HUES48 (cell line): ENCODE measurements around the gene ISCA2.

ENCODE experiments used
- H3K27ac ChIP-seq: one replicate; pipeline ENCODE4 v1.7.0; 2013; ENCODE audit warnings: low read depth, low read length, inconsistent platforms
- H3K27me3 ChIP-seq: 2 replicates; pipeline ENCODE4 v1.6.1; 2013; ENCODE audit warnings: mild to moderate bottlenecking, low read length; ENCODE audit not compliant: control insufficient read depth, insufficient read depth
- H3K36me3 ChIP-seq: 2 replicates; pipeline ENCODE4 v1.6.1; 2013; ENCODE audit warnings: low read length; ENCODE audit not compliant: control insufficient read depth, insufficient read depth
- H3K4me1 ChIP-seq: 2 replicates; pipeline ENCODE4 v1.6.1; 2013; ENCODE audit warnings: mild to moderate bottlenecking, low read length; ENCODE audit not compliant: control insufficient read depth, insufficient read depth
- H3K4me3 ChIP-seq: 2 replicates; pipeline ENCODE4 v1.5.1; 2013; ENCODE audit warnings: mild to moderate bottlenecking, low read depth, low read length
- H3K9ac ChIP-seq: 2 replicates; pipeline ENCODE4 v1.6.1; 2013; ENCODE audit warnings: mild to moderate bottlenecking, low read depth, low read length, moderate library complexity
- H3K9me3 ChIP-seq: 2 replicates; pipeline ENCODE4 v1.6.1; 2013; ENCODE audit warnings: low read length; ENCODE audit not compliant: control insufficient read depth, insufficient read depth

The ISCA2 gene

DNA sequence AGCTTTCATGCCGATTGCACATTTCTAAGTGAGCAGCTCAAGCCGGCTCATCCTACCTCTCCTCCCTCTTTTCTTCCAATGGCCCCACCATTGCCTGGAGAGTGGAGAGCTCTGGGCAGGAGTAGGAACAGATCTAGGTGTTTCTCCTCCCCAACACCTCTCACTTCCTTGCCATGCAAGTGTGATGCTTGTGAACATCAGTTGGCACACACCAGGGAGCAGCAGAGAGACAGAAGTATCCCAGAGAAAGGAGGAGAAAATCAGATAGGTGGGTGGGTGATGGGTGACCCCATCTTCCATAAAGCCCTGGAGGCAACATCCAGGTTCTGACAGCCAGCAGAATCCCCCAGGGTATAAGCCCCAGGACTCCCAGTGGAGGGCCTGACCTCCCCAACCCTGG, 28.2 kb upstream of the ISCA2 start:
- Histone ChIP-seq H3K4me1 (no peaks in the 10 kb centered on the region), H3K27ac (no peak overlapping the region), H3K27me3 (no peaks in the 10 kb centered on the region), H3K4me3 (no peak overlapping the region), H3K9me3 (no peaks in the 10 kb centered on the region), H3K9ac (no peak overlapping the region), H3K36me3 (no peaks in the 10 kb centered on the region; the same call in 1 of the 2 replicates)

DNA sequence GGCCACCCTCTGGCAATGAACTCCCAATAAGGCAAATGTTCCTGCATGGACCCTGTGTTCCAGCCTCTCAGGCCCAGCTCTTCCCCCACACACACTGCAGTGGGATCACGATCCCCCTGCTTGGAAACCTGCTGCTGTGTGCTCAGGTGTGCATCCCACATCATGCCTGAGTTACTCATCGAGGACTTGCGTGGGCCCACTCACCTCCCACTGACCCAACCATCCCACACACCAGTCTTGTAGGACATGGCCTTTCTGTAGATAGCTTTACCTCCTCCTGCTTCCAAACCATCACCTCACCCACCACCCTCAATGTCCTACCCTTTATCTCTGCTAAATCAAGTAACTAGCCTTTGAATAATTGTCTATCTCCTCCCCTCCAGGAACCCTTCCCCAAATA, 25.1 kb upstream of the ISCA2 start:
- Histone ChIP-seq H3K27ac (no peak overlapping the region), H3K9ac (no peak overlapping the region), H3K4me3 (no peak overlapping the region), H3K27me3 (no peaks in the 10 kb centered on the region), H3K9me3 (no peaks in the 10 kb centered on the region), H3K36me3 (peaks cover 3% of the 10 kb centered on the region; the same call in 1 of the 2 replicates), H3K4me1 (no peaks in the 10 kb centered on the region)

DNA sequence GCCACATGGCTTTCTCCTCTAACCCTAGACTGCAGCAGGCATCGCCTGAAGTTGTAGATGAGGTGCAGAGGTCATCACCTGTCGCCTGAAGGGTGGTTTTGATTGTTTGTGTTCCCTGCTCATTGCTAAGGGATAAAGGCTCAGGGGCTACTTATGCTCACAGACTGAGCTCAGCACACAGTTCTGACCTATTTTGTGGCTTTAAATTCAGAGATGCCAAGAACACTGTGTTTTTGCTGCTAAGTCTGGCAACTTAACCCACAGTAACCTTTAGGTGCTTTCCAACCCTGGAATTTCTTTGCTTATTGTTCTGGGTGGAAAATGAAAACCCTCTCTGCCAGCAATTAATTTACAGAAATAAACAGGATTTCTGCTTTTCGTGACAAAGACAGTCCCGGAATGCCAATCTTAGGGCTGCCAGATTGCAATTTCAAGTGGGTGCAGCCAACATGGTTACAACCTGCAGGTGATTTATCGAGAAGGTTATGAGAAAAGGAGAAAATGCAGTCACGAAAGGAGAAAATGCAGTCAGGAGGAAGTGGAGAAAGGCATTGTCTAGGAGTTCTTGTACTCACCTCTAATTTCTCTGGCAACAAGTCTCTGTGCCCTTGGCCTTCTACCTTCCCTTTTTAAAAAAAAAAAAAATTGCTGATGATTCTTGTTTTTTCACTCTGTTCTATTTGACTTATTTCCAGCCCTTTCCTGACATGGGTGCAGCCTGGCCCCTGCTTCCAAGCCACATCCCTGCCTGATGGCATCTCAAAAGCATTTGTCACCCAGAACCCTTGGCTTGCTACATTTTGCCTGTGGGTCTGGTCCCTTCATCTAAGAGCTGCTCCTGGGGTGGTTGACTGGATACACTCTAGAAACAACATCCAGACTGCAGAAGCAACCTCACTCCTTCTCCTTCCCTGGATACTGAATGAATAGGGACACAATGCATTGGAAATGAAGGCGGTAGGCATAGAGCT, 23.7 kb upstream of the ISCA2 start:
- peaks cover 15% of the 10 kb centered on the region; the same call in 1 of the 2 replicates for H3K36me3 ChIP-seq
- no peaks in the 10 kb centered on the region for H3K9me3 ChIP-seq
- no peak overlapping the region for H3K9ac ChIP-seq
- no peak overlapping the region for H3K27ac ChIP-seq
- H3K4me1 ChIP-seq: no peaks in the 10 kb centered on the region
- no peak overlapping the region for H3K4me3 ChIP-seq
- H3K27me3 ChIP-seq: no peaks in the 10 kb centered on the region

DNA sequence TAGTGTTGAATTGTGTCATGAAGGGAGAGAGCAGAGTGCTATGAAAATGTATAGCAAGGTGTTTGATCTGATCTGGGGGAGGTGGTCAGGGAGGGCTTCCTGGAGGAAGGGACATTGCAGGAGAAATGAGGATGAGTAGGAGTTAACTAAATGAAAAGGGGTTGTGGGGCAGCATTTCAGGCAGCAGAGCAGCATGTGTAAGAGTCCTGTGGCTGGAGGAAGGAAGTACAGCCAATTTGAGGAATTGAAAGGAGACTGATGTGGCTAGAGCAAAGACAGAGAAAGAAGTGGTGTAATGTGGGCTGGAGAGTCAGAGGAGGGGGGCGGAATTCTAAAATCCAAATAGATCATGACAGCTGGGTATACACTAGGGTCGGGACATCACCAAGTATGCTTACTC, 21.0 kb upstream of the ISCA2 start:
- H3K27ac ChIP-seq: no peak overlapping the region
- peaks cover 26% of the 10 kb centered on the region; the same call in 1 of the 2 replicates for H3K36me3 ChIP-seq
- no peaks in the 10 kb centered on the region for H3K9me3 ChIP-seq
- H3K9ac ChIP-seq: no peak overlapping the region
- H3K27me3 ChIP-seq: no peaks in the 10 kb centered on the region
- no peaks in the 10 kb centered on the region for H3K4me1 ChIP-seq
- no peak overlapping the region for H3K4me3 ChIP-seq

DNA sequence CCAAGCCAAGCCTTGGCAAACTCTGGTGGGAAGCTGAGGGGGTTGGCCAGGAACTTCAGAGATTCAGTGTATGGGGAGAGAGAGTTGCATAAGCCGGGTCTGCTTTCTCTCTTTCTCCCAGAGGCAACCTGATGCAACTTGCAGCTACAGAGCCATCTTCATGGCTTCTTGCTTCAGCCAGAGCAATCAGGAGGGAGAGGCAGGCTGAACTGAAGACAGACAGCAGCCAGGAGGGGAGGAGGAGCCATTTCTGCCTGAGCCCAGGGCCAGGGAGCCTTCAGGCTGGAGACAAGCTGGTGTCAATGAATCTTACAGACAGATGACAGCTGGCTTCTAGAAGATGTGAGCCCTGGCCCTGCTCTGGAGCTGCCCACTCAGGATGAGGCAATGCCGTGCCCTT, 19.2 kb upstream of the ISCA2 start:
- H3K27me3 ChIP-seq: no peaks in the 10 kb centered on the region
- no peak overlapping the region for H3K4me3 ChIP-seq
- peaks cover 41% of the 10 kb centered on the region for H3K36me3 ChIP-seq
- H3K9me3 ChIP-seq: no peaks in the 10 kb centered on the region
- H3K4me1 ChIP-seq: no peaks in the 10 kb centered on the region
- H3K9ac ChIP-seq: no peak overlapping the region
- no peak overlapping the region for H3K27ac ChIP-seq

DNA sequence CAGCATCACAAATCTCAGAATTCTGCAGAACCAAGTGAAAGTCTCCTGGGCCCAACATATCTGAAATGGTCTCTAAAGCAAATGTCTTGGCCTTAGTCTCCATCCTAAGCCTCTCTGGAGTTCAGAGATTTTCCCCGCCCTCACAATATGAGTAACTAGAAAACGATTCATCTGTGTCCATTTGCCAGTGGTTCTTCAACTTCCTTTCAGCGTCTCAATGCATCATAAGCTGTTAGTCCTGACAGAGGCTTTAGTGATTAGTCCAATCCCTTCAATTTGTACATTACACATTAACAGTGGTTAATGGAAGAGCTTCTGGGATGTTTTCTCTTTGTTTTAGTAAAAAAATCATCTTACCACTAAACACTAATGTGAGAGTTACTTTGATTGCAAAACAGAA, 17.9 kb upstream of the ISCA2 start:
- Histone ChIP-seq H3K4me1 (no peaks in the 10 kb centered on the region), H3K36me3 (peaks cover 54% of the 10 kb centered on the region), H3K4me3 (no peak overlapping the region), H3K27me3 (no peaks in the 10 kb centered on the region), H3K9me3 (no peaks in the 10 kb centered on the region), H3K9ac (no peak overlapping the region), H3K27ac (no peak overlapping the region)

DNA sequence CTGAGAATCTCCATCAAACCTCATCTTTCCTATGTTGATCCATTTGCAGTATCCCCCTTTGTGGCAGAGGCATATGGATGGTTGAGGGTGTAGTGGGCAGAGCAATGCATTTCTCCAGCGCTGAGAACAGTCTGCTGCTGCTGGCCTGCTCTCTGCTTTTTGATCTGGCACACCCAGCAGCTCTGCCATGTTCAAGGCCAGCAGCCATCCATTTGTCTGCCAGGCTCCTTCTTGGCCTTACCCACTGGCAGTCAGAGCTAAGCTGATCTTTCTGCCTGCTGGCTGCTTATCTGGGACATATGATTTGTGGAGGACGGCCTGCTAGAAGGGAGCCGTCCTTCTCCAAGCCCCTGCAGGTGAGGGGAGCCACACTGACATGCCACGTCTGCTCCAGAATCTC, 17.5 kb upstream of the ISCA2 start:
- Histone ChIP-seq H3K4me1 (no peaks in the 10 kb centered on the region), H3K36me3 (peaks cover 58% of the 10 kb centered on the region), H3K4me3 (no peak overlapping the region), H3K9ac (no peak overlapping the region), H3K9me3 (no peaks in the 10 kb centered on the region), H3K27me3 (no peaks in the 10 kb centered on the region), H3K27ac (no peak overlapping the region)

DNA sequence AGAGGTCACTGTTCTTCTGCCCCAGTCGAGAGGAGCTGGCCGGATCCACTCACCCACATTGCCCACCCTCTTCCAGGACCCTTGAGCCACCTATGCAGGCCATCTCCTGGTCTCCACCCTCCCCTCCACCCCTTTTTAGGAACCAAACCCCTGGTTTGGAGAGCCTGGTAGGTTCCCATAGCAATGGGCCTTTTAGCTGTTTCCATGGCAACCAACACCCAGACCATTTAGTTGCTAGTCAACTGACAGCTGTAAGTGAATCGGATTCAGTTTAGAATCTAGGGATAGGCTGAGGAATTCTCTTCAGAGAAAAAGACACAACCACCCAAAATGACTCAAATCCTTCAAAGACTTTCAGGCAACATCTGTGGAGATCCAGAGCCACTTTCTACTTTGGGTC, 17.0 kb upstream of the ISCA2 start:
- Histone ChIP-seq H3K4me1 (no peaks in the 10 kb centered on the region), H3K36me3 (peaks cover 63% of the 10 kb centered on the region), H3K9ac (no peak overlapping the region), H3K27me3 (no peaks in the 10 kb centered on the region), H3K9me3 (no peaks in the 10 kb centered on the region), H3K27ac (no peak overlapping the region), H3K4me3 (no peak overlapping the region)

DNA sequence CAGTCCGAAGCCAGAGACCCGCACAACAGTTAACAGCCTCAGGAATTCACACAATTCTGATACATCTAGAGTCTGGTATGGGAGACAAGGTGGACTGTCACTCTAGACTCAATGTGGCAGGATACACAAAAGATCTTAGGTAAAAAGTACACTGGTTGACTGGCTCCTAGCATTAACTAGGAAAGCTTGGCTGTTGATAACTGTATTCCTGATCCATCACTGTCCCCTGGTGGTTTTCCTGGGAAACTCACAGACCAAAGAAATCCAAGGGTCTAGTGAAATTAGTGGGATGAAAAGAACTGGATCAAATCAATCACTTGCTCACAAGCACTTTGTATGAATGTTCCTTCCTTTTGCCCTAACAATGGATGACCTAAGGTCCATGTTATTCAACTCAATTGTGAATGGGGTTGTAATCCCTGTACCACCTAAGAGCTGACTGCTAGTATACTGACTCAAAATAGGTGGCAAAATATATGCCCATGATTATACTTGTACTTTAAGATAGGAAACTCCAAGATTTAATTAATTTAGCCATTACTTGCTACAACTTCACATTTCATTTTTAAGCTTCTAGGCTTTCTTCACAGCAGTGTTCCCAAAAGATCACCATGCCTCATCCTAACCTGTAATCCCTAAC, 14.4 kb upstream of the ISCA2 start:
- H3K4me3 ChIP-seq: no peak overlapping the region
- peaks cover 79% of the 10 kb centered on the region for H3K36me3 ChIP-seq

DNA sequence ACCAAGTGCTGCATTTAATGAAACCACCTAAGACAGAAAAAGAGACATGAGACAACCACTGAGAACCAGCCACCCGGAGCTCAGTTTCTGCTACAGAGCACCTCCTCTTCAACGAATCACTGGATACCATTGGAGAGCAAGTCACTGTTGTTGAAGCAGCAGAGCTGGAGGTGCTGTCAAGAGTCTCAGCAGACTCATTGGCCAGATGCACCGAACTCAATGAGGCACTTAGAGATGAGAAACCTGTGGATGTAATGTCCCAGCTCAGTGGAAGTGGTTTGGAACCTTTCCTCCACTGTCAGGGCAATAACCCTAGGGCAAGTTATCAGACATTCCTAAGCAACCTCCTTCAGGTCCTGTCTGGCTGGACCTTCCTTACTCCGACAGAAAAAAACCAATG, 13.5 kb upstream of the ISCA2 start:
- Histone ChIP-seq H3K27ac (no peak overlapping the region), H3K9ac (no peak overlapping the region), H3K36me3 (peaks cover 81% of the 10 kb centered on the region), H3K4me1 (no peaks in the 10 kb centered on the region), H3K9me3 (no peaks in the 10 kb centered on the region), H3K27me3 (no peaks in the 10 kb centered on the region), H3K4me3 (no peak overlapping the region)

More for the DNA sequence above, 14.4 kb upstream of the ISCA2 start:
- Histone ChIP-seq H3K9me3 (no peaks in the 10 kb centered on the region), H3K9ac (no peak overlapping the region), H3K27ac (no peak overlapping the region), H3K27me3 (no peaks in the 10 kb centered on the region), H3K4me1 (no peaks in the 10 kb centered on the region)

DNA sequence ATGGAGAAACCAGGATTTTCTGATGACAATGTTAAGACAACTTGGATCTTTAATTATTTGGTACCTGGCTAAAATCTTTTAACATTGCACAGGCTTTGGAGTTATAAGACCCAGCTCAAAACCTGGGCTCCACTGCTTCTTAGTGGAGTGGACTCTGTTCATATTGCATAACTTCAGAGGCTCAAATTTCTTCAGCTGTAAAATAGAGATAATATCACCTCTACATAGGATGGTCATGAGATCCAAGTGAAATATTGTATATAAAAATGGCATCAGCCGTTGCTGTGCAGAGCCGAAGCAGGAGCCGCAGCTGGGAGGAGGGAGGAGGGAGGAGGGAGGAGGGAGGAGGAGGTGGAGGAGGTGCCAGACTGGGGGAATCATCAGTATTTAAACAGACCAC, 11.0 kb upstream of the ISCA2 start:
- Histone ChIP-seq H3K4me1 (peaks cover under 1% of the 10 kb centered on the region; the same call in 1 of the 2 replicates), H3K27ac (no peak overlapping the region), H3K4me3 (no peak overlapping the region), H3K36me3 (peaks cover 86% of the 10 kb centered on the region), H3K27me3 (no peaks in the 10 kb centered on the region), H3K9ac (no peak overlapping the region), H3K9me3 (no peaks in the 10 kb centered on the region)
